T-cell (primary cell): ENCODE results near the gene TSPAN12. TPM values are rescaled to one million over a fixed set of nuclear protein-coding genes. Genes with fewer than 3 reads are reported as not detected.

ENCODE experiments used
- ATAC-seq, 4 experiments: fragments of 200-7000 bp in 3 of 4; fragments of 150-1000 bp in 1 of 4; cut with Tn5 transposase; replicated peaks in 1 of 4; 1 replicate in 3 of 4; 2 replicates in 1 of 4; pipeline ENCODE4 v1.10.0; 2021; ENCODE audit warnings: moderate library complexity in 3 of 4, mild to moderate bottlenecking in 2 of 4, moderate number of reproducible peaks in 1 of 4
- CTCF ChIA-PET, 2 donors: fragments of 300-600 bp; sonication (Branson Sonifier 250); formaldehyde crosslinking; loops; one replicate each; lab custom pipeline; 2022; ENCODE audit warnings: antibody characterized with exemption in 2 of 2; lab: Charles Lee
- POLR2A ChIA-PET, 2 donors: fragments of 300-600 bp; sonication (Branson Sonifier 250); formaldehyde crosslinking; loops; one replicate each; lab custom pipeline; 2022; ENCODE audit warnings: antibody characterized with exemption in 2 of 2; lab: Charles Lee
- DNase-seq, 35 experiments: peaks; one replicate each; pipeline versions ENCODE4 v3.0.0 to v3.0.0-alpha.2; 2013 to 2023
- H3K27ac ChIP-seq: one replicate; pipeline ENCODE4 v1.5.1; 2013; ENCODE audit warnings: low read length
- H3K27me3 ChIP-seq, 2 experiments: replicated peaks in 1 of 2; 1 replicate in 1 of 2; 2 replicates in 1 of 2; pipeline versions ENCODE4 v1.6.1 to v1.7.0; 2013; ENCODE audit warnings: low read length in 1 of 2, mixed read lengths in 1 of 2; ENCODE audit not compliant: control insufficient read depth in 2 of 2, insufficient read depth in 2 of 2; ENCODE audit errors: extremely low read depth in 1 of 2
- H3K36me3 ChIP-seq, 2 donors: 1 replicate in 1 of 2; 2 replicates in 1 of 2; pipeline versions ENCODE4 v1.6.1 to v1.7.0; 2013; ENCODE audit warnings: low read length in 1 of 2; ENCODE audit not compliant: control insufficient read depth in 2 of 2, insufficient read depth in 1 of 2; ENCODE audit errors: extremely low read depth in 1 of 2
- H3K4me1 ChIP-seq, 2 experiments: 1 replicate in 1 of 2; 2 replicates in 1 of 2; pipeline versions ENCODE4 v1.6.1 to v1.7.0; 2013; ENCODE audit warnings: low read length in 2 of 2, mixed read lengths in 1 of 2; ENCODE audit not compliant: insufficient read depth in 2 of 2, control insufficient read depth in 1 of 2; ENCODE audit errors: extremely low read depth in 1 of 2
- H3K4me3 ChIP-seq, 2 donors: 1 replicate in 1 of 2; 2 replicates in 1 of 2; pipeline versions ENCODE4 v1.5.1 to v1.7.0; 2013; ENCODE audit warnings: mild to moderate bottlenecking in 2 of 2, low read length in 1 of 2, moderate library complexity in 1 of 2; ENCODE audit not compliant: control insufficient read depth in 1 of 2; ENCODE audit errors: extremely low read depth in 1 of 2
- H3K9me3 ChIP-seq: 2 replicates; pipeline ENCODE4 v1.7.0; 2013
- H3K27ac Mint-ChIP-seq, 2 donors: one replicate each; pipeline ENCODE4 v1.8.0; 2020 to 2021; ENCODE audit warnings: mild to moderate bottlenecking in 2 of 2, mixed read lengths in 2 of 2
- H3K27me3 Mint-ChIP-seq, 2 donors: one replicate each; pipeline ENCODE4 v1.8.0; 2021 to 2022; ENCODE audit warnings: mixed read lengths in 2 of 2
- H3K36me3 Mint-ChIP-seq: one replicate; pipeline ENCODE4 v1.8.0; 2021; ENCODE audit warnings: mixed read lengths
- H3K4me1 Mint-ChIP-seq, 3 donors: one replicate each; pipeline ENCODE4 v1.8.0; 2020 to 2022; ENCODE audit warnings: mixed read lengths in 3 of 3, mild to moderate bottlenecking in 1 of 3
- H3K4me3 Mint-ChIP-seq, 3 donors: one replicate each; pipeline ENCODE4 v1.8.0; 2020 to 2022; ENCODE audit warnings: mild to moderate bottlenecking in 3 of 3, mixed read lengths in 3 of 3, moderate library complexity in 3 of 3
- H3K9me3 Mint-ChIP-seq, 3 donors: one replicate each; pipeline ENCODE4 v1.8.0; 2020 to 2022; ENCODE audit warnings: mixed read lengths in 3 of 3
- WGBS: methylation state at CpG from one replicate; pipeline ENCODE4 v1.1.5; 2013; ENCODE audit warnings: missing lambda C conversion rate; ENCODE audit not compliant: insufficient coverage; 5-methylcytosine and 5-hydroxymethylcytosine counted together
- total RNA-seq, 35 experiments: library from RNA in 6 of 35; stranded (reverse) in 6 of 35; fragments of 120-200 nt in 1 of 35; gene quantifications; one replicate each; pipeline versions ENCODE4 v1.2.1 to v1.2.4 and lab custom pipeline; 2013 to 2026

The TSPAN12 gene
- total RNA-seq, 5 donors from 2014 or later (not counting 1 experiment from before 2014, with no cell fraction given) = 0.33 to 0.44 (median 0.41) TPM; not detected in 2

GRCh38 chr7:120805636-120806388, 52.1 kb downstream of the TSPAN12 start:
- Mint-ChIP-seq H3K4me1 (no peaks in the 10 kb centered on the region), H3K36me3 (no peaks in the 10 kb centered on the region), H3K9me3 (no peaks in the 10 kb centered on the region), H3K4me3 (no peak overlapping the region), H3K27ac (no peak overlapping the region), H3K27me3 (peaks cover 10 to 11% of the 10 kb centered on the region in 2 donors)
- H3K4me3 ChIP-seq = no peak overlapping the region
- WGBS = no CpG with 5 or more reads among the region's 3 CpGs
- H3K27me3 ChIP-seq = no peaks in the 10 kb centered on the region
- peak in 29 of 35 experiments; percentile 1 to 72 (median 27) for DNase-seq
- ChIA-PET POLR2A (interaction anchor here in 1 of 2 donors (0.6 kb wide), 1 partner anchor 433 kb away, joined by 3 read pairs; no protein-coding TSS in a partner anchor), CTCF (interaction anchor here (0.5 to 4.0 kb wide), 16 partner anchors 11 to 1188 kb away, joined by 3 to 15 read pairs (median 4); no protein-coding TSS in a partner anchor)
- no peaks in the 10 kb centered on the region for H3K9me3 ChIP-seq
- H3K36me3 ChIP-seq = no peaks in the 10 kb centered on the region
- ATAC-seq = peak in 2 of 4 experiments; percentile 38 to 57
- H3K4me1 ChIP-seq = no peaks in the 10 kb centered on the region
- H3K27ac ChIP-seq = no peak overlapping the region

DNA sequence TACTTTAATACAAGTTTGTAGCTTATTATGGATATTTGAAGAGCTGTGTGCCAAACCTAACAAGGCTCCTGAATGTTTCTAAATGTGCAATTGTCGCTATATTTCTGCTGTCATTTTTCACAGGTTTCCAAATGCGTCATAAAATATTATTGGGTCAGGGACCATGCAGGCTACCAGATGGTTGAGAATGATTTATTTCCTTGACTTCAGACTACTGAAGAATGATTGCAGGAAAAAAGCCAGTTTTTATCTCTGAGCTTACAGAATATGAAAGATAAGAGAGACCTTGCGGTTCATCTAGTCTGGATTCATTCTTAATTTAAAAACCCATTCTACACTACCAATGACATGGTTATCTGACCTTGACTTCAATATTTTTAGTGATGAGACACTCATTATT, 55.2 kb downstream of the TSPAN12 start:
- Histone ChIP-seq H3K4me1 (no peaks in the 10 kb centered on the region), H3K4me3 (no peak overlapping the region), H3K27ac (no peak overlapping the region), H3K27me3 (peaks cover 0 to 2% of the 10 kb centered on the region in 2 experiments), H3K9me3 (no peaks in the 10 kb centered on the region), H3K36me3 (no peaks in the 10 kb centered on the region)
- POLR2A ChIA-PET = no interaction called here
- ATAC-seq (no peak), DNase-seq (no peak)
- no peaks in the 10 kb centered on the region for H3K36me3 Mint-ChIP-seq
- H3K27me3 Mint-ChIP-seq = peaks cover 5 to 17% of the 10 kb centered on the region in 2 donors
- no peak overlapping the region for H3K27ac Mint-ChIP-seq
- no peaks in the 10 kb centered on the region for H3K9me3 Mint-ChIP-seq
- WGBS = 100% methylated on average over 2 of the region's 3 CpGs
- CTCF ChIA-PET = interaction anchor here in 1 of 2 donors (1.0 kb wide), 1 partner anchor 11 kb away, joined by 3 read pairs; no protein-coding TSS in a partner anchor
- no peaks in the 10 kb centered on the region for H3K4me1 Mint-ChIP-seq
- H3K4me3 Mint-ChIP-seq = no peak overlapping the region

GRCh38 chr7:120799813-120800475, 58.0 kb downstream of the TSPAN12 start:
- H3K27me3 Mint-ChIP-seq = peaks cover 5 to 14% of the 10 kb centered on the region in 2 donors
- Histone ChIP-seq H3K4me3 (no peak overlapping the region), H3K27me3 (peaks cover 0 to 2% of the 10 kb centered on the region in 2 experiments), H3K27ac (no peak overlapping the region), H3K4me1 (no peaks in the 10 kb centered on the region), H3K36me3 (no peaks in the 10 kb centered on the region), H3K9me3 (no peaks in the 10 kb centered on the region)
- no peak overlapping the region for H3K4me3 Mint-ChIP-seq
- CTCF ChIA-PET = no interaction called here
- H3K36me3 Mint-ChIP-seq = no peaks in the 10 kb centered on the region
- H3K9me3 Mint-ChIP-seq = no peaks in the 10 kb centered on the region
- no peak for DNase-seq
- H3K27ac Mint-ChIP-seq = no peak overlapping the region
- no peaks in the 10 kb centered on the region for H3K4me1 Mint-ChIP-seq
- POLR2A ChIA-PET = no interaction called here
- no peak for ATAC-seq
- WGBS = no CpG with 5 or more reads among the region's 3 CpGs

DNA sequence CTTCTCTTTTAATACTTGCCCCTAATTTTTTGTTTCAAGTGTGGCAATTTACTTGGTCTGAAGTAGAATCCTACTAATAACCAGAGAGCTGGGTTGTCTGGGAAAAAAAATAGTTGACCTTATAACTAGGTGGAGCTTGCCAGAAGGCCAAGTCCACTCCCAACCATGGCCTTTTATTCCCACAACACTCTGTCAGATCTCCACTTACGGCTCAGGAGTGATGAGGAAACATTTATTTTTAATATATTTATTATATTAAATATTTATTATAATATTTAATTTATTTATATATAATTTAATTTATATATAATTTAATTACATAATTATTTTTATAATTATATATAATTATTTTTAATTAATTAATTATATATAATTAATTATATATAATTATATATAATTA, 58.8 kb downstream of the TSPAN12 start:
- Histone ChIP-seq H3K9me3 (no peaks in the 10 kb centered on the region), H3K36me3 (no peaks in the 10 kb centered on the region), H3K27me3 (peaks cover 0 to 2% of the 10 kb centered on the region in 2 experiments), H3K27ac (no peak overlapping the region), H3K4me1 (no peaks in the 10 kb centered on the region), H3K4me3 (no peak overlapping the region)
- DNase-seq = no peak
- Mint-ChIP-seq H3K27ac (no peak overlapping the region), H3K36me3 (no peaks in the 10 kb centered on the region), H3K27me3 (peaks cover 8 to 14% of the 10 kb centered on the region in 2 donors), H3K4me3 (no peak overlapping the region), H3K4me1 (no peaks in the 10 kb centered on the region), H3K9me3 (no peaks in the 10 kb centered on the region)
- ATAC-seq = no peak
- POLR2A ChIA-PET = no interaction called here
- CTCF ChIA-PET = no interaction called here
- WGBS = no CpG with 5 or more reads among the region's 1 CpG

- Mint-ChIP-seq H3K4me3 (no peak overlapping the region), H3K36me3 (no peaks in the 10 kb centered on the region), H3K27ac (no peak overlapping the region), H3K4me1 (no peaks in the 10 kb centered on the region), H3K9me3 (no peaks in the 10 kb centered on the region), H3K27me3 (peaks cover 5 to 14% of the 10 kb centered on the region in 2 donors)
- Histone ChIP-seq H3K27ac (no peak overlapping the region), H3K27me3 (peaks cover 0 to 2% of the 10 kb centered on the region in 2 experiments), H3K4me1 (no peaks in the 10 kb centered on the region), H3K4me3 (no peak overlapping the region), H3K9me3 (no peaks in the 10 kb centered on the region), H3K36me3 (no peaks in the 10 kb centered on the region)
- CTCF ChIA-PET = interaction anchor here in 1 of 2 donors (1.8 kb wide), 1 partner anchor 10 kb away, joined by 4 read pairs; no protein-coding TSS in a partner anchor
- POLR2A ChIA-PET = no interaction called here
- ATAC-seq (no peak), DNase-seq (no peak)
- WGBS = 82% methylated on average over 2 of the region's 7 CpGs
These were observed 60.8 kb downstream of the TSPAN12 start for GRCh38 chr7:120797026-120797645.

DNA sequence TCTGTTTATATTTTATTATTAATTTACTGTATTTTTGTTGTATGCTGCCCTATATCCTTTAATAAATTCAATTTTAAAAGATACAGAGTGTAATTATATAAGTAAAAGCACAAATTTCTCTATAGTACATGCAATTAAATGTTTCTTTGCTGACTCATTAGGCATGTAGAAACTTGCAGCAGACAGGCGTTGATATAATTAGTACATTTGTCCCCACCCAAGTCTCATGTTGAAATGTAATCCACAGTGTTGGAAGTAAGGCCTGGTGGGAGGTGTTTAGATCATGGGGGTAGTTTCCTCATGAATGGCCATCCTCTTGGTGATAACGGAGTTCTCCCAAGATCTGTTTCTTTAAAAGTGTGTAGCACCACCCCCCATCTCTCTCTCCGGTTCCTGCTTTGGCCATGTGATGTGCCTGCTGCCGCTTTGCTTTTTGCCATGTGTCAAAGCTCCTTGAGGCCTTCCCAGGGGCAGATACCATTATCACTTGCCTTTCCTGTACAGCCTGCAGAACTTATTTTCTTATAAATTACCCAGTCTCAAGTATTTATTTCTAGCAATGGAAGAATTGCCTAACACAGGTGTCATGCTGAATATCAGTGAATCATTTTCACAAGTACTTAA, 63.7 kb downstream of the TSPAN12 start:
- POLR2A ChIA-PET = no interaction called here
- H3K36me3 ChIP-seq = no peaks in the 10 kb centered on the region
- Mint-ChIP-seq H3K4me1 (no peaks in the 10 kb centered on the region), H3K27me3 (peaks cover 4 to 7% of the 10 kb centered on the region in 2 donors), H3K27ac (no peak overlapping the region), H3K9me3 (no peaks in the 10 kb centered on the region), H3K4me3 (no peak overlapping the region), H3K36me3 (no peaks in the 10 kb centered on the region)
- H3K4me3 ChIP-seq = no peak overlapping the region
- H3K27me3 ChIP-seq = no peaks in the 10 kb centered on the region
- no peak for DNase-seq
- CTCF ChIA-PET = interaction anchor here (0.6 to 1.7 kb wide), 3 partner anchors 8 to 153 kb away, joined by 3 to 7 read pairs (median 3); no protein-coding TSS in a partner anchor
- no peak overlapping the region for H3K27ac ChIP-seq
- H3K4me1 ChIP-seq = no peaks in the 10 kb centered on the region
- H3K9me3 ChIP-seq = no peaks in the 10 kb centered on the region
- ATAC-seq = no peak
- WGBS = 100% methylated on average over 2 of the region's 4 CpGs
